NCI-H82 treated with DMSO at 0.1 percent for 48 hours (cell line): ENCODE results near the gene FAM53C.
A peak's percentile ranks its signal among the peaks of the same experiment; 100 is the strongest.

ENCODE experiments used
- DNase-seq: peaks from one replicate; lab custom pipeline; 2025; ENCODE audit not compliant: unreplicated experiment; lab: John Stamatoyannopoulos, UW

The FAM53C gene

DNA sequence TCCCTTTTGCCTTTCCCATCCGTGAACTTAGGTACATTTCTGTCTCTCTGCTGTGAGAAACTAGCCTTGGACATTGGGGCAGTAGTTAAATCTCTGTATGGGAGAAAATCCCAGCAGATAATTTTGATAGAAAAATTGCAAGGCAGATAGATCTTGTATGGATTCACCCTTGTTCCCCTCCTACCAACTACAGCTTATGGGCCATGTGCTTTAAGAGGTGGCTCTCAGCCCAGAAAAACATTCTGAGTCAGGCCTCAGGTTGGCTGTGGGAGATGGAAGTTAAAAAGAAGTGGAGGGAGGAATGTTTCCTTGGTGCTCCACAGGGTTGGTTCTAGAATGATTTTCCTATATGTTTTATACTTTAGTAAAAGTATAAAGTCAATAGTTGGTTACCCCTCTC lies 13.0 kb downstream of the FAM53C start:
- DNase-seq, result no peak

DNA sequence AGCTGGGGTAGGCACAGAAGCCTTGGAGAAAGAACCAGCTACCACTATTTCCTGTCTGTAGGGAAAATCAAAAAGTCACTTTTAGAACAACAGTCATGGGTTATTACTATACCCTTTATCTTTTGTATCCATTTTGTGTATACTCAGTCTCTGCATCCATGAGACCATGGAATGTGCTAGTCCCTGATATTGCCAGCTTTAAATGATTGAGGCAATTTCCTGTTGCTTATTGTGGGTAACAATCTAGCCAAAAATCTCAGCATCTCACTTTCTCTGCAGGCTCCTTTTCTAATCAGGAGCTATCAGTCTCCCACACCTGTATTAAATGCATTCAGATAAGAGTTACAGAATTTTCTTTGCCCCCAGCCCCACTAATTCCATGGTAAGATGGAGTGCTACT lies 13.5 kb downstream of the FAM53C start:
- DNase-seq, result no peak

DNA sequence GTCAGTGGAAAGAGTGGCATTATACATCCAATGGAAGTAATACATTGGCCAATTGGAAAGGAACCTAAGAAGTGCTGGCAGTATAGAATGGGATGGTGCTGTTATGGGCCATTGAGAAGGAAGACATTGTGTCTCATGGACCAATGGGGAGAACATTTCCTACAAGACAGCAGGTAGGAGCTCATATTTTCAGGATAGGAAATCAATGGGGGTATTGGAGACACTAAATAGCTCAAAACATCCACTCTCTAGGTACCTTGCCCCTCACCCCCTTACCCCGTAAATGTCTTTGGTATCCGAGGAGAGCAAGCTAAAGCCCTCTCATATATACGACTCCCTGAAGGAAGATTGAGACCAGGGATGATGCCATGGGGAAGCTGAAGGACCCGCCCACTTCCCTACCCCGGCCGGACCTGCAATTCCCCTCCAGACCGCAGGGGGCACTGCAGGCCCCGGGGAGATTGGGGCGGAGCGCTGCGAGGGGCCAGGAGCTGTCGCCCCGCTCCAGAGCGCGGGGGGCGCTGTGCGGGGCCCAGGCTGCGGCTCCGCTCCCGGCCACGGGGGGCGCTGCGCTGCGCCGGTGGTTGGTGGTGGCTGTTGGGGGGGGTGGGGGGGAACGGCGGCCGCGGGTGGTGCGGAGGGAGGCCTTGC lies 14.1 kb downstream of the FAM53C start, which contains the start of gene KDM3B:
TSS of gene KDM3B (plus strand) at position 615 of the 651 bp plus-strand sequence. CDS start 111 bp downstream, outside the sequence.
- peak; percentile 52 for DNase-seq

- no peak for DNase-seq
Observed at GRCh38 chr5:138352722-138353559, 14.9 kb downstream of the FAM53C start.

GRCh38 chr5:138353560-138354080 lies 15.6 kb downstream of the FAM53C start:
- DNase-seq, result no peak

- DNase-seq, result no peak
Observed at GRCh38 chr5:138354387-138354786, 16.3 kb downstream of the FAM53C start.

DNA sequence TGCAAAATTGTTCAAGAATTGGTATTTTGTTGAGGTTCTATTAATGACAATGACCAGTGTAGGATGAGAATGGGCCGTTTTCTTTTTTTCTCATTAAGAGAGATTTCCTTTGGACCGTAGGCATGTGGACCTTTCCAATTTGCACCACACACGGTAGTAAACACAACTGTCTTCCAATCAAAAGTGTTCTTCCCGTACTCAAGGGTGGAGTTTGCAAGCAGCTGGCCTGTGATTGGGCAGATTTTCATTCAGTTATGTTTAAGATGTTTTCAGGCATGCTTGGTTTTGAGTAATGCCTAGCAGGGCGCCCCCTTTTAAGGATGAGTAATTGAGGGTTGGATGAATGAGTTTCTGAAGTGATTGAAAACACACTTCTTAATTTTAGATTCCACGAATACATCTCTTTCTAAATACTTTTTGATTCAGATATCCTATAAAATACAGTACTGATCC lies 16.9 kb downstream of the FAM53C start:
- DNase-seq, result peak; percentile 25

- no peak for DNase-seq
Observed at GRCh38 chr5:138359621-138360020, 21.6 kb downstream of the FAM53C start.

- no peak for DNase-seq
Observed at GRCh38 chr5:138360941-138361452, 22.9 kb downstream of the FAM53C start.

GRCh38 chr5:138364576-138364975 lies 26.5 kb downstream of the FAM53C start:
- no peak for DNase-seq

DNA sequence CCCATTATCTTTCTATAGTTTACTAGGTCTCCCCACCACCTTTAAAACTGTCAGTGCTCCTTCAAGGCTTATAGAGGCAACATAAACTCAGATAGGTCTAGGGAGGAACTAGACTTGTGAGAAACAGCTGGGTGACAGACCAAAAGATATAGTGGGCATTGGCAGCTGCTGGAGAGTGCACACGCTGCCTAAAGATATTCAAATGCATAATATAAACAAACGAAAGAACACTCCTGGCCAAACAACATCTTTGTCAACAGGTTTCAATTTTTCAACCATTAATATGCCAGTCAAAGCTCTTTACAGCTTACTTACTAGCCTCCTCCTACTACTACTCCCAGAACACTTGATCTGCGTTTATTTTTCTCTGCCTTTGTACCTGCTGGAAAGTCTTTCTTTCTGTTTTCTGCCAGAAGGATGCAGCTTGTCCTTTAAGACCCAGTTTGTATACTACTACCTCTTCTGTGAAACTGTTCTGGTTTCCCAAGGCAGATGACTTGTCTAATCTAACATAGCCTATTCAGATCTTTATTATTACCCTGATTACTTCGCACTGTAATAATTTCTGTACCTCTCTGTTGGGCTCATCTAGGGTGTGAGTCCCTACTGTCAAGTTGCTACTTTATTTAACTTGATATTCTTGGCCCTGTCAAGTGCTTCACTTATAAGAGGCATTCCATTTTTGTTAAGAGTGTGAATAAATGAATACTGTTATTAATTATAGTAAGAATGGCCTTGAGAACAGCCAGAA lies 28.7 kb downstream of the FAM53C start:
- DNase-seq, result no peak

DNA sequence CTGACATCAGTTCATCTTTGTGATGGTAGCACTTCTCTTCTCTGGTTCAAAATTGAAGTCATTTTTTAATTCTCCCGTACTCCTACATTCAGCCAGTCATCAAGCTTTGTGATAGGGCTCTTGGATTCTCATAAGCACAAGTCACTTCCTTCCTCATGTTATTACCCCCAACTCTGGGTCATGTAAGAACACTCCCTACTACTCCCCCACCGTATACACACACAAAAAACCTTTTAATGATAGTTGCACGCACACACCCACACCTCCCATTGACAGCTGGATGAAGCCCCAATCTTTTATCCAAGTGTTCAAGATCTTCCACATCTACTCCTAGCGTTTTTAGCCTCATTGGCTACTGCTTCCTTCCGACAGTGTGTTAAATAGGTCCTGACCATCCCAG lies 31.2 kb downstream of the FAM53C start:
- DNase-seq, result no peak

DNA sequence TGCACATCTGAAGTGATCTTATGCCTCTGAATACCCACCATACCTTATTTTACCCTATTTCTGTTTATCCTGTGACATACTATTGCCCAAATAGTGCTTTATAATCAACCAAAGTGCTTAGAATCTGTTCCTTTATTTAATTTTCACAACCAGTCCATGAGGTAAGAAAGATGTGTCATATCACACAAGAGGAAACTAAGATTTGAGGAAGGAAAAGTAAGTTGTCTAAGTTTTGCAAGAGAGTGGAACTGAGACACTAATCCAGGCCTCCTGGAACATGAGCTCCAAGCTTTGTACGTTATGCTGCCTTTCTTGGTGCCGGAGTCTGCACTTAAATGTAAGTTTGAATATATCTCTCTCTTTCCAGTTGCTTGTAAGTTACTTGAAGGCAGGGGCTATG lies 31.6 kb downstream of the FAM53C start:
- no peak for DNase-seq

- DNase-seq, result no peak
Observed at GRCh38 chr5:138370537-138370936, 32.5 kb downstream of the FAM53C start.

DNA sequence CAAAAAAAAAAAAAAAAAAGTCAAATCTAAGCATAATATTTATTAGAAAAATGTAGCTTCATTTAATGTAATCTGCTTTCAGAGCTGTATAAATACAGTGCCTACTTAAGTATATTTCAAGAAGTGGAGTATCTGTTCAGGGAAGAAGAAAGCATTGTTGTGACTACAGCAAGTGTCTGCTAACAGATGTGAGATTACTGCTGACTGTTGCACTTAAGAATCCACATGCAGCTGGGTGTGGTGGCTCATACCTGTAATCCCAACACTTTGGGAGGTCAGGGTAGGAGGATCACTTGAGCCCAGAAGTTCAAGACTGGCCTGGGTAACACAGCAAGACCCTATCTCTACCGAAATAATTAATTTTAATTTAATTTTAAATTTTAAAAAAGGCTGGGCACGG lies 33.4 kb downstream of the FAM53C start:
- no peak for DNase-seq

- no peak for DNase-seq
Observed at GRCh38 chr5:138372225-138372624, 34.2 kb downstream of the FAM53C start.

GRCh38 chr5:138372653-138373052 lies 34.6 kb downstream of the FAM53C start:
- no peak for DNase-seq

DNA sequence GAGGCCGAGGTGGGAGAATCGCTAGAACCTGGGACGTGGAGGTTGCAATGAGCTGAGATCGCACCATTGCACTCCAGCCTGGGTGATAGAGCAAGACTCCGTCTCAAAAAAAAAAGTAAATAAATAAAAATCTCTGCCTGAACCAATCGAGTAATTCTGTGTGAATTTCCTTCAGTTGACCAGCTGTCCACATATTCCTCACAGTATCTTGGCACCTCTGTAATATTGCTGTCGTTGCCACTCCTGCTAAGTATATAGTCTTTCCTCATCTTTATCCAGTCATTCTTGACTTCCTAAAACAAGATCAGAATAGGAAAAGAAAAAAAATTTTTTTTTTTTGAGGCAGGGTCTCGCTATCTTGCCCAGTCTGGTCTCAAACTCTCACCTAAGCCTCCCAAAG lies 44.3 kb downstream of the FAM53C start:
- DNase-seq, result no peak

GRCh38 chr5:138385660-138386059 lies 47.6 kb downstream of the FAM53C start:
- no peak for DNase-seq

- no peak for DNase-seq
Observed at GRCh38 chr5:138386290-138386689, 48.2 kb downstream of the FAM53C start.

DNA sequence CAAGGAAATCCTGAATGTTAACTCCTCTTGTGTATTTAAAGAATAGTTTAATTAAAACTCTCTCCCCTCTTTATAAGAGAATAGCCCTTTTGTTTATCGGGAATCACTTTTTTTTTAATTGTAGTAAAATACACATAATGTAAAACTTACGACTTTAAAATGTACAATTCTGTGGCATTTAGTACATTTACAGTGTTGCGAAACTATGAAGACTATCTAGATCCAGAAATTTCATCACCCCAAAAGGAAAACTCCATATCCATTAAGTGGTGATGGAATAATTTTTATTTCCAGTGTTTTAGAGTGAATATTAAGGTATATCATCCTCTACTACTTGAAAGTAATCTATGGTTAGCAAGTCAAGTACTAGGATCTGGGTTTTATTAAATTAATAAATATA lies 51.3 kb downstream of the FAM53C start:
- no peak for DNase-seq
